ES-I3 (cell line): Measurements from ENCODE around the gene PLVAP.

Experiments
- H3K36me3 ChIP-seq: 2 replicates; pipeline ENCODE4 v1.6.1; 2013; ENCODE audit warnings: mild to moderate bottlenecking, low read length, control low read depth, moderate library complexity; ENCODE audit not compliant: insufficient read depth
- H3K4me1 ChIP-seq: 2 replicates; pipeline ENCODE4 v1.6.1; 2013; ENCODE audit warnings: mild to moderate bottlenecking, control low read depth, low read length; ENCODE audit not compliant: insufficient read depth
- H3K9ac ChIP-seq: 2 replicates; pipeline ENCODE4 v1.6.1; 2013; ENCODE audit warnings: low read depth, mild to moderate bottlenecking, low read length, moderate library complexity
- H3K9me3 ChIP-seq: 2 replicates; pipeline ENCODE4 v1.6.1; 2013; ENCODE audit warnings: mild to moderate bottlenecking, low read length, moderate library complexity; ENCODE audit not compliant: control insufficient read depth, insufficient read depth

PLVAP gene

DNA sequence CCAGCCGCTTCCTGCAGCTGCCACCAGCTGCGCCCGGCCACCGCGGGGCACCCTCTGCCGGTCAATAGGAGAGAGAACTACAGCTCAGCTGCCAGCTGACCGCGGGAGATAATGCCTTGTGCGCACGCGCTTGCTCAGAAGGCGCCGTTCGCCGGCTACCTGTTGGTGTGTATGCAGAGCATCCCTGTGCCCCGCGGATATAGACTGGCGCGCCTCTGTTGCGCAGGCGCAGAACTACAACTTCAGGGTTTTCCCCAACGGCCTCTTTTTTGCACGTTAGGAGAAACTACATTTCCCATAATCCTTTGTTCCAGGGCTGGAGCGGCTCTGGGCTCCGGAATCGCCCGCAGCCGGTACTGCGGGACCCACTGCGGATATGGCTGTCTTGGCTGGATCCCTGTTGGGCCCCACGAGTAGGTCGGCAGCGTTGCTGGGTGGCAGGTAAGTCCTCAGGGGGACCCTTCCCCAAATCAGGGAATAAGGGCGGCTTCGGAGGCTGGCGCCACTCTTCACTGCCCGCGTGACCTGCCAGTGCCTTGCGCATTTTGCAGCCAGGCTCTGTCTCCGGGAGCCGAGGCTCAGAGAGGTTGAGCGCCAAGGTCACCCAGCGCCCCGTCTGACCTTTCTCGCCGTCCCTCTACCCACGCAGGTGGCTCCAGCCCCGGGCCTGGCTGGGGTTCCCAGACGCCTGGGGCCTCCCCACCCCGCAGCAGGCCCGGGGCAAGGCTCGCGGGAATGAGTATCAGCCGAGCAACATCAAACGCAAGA is 71.4 kb downstream of the PLVAP start, which contains the start of gene MRPL34:
TSS of gene MRPL34 (plus strand) at position 356 of the 768 bp plus-strand sequence. CDS start at position 377, 21 bp downstream.
- Histone ChIP-seq H3K9me3 (no peaks in the 10 kb centered on the region), H3K4me1 (peaks cover 10% of the 10 kb centered on the region), H3K36me3 (no peaks in the 10 kb centered on the region), H3K9ac (peak within 1 kb of the TSS; percentile 79)

DNA sequence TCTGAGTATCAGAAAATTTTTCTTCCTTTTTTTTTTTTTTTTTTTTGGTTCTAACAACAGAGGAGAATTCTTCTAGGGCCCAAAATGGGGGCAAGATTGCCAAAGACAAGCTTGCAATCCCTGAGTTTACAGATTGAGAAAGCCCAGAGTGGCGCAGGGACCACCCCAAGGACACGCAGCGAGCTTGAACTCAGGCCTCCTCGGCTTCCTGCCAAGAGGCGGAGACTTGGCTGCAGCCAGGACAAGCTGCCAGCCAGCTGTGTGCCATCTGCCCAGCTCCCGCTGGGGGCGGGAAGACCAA is 72.0 kb downstream of the PLVAP start:
- H3K4me1 ChIP-seq = peaks cover 7% of the 10 kb centered on the region; the same call in 1 of the 2 replicates
- H3K36me3 ChIP-seq = no peaks in the 10 kb centered on the region
- 0 out of 2 replicates have a peak overlapping the region, but pooled peaks have one; percentile 13 for H3K9ac ChIP-seq
- no peaks in the 10 kb centered on the region for H3K9me3 ChIP-seq

DNA sequence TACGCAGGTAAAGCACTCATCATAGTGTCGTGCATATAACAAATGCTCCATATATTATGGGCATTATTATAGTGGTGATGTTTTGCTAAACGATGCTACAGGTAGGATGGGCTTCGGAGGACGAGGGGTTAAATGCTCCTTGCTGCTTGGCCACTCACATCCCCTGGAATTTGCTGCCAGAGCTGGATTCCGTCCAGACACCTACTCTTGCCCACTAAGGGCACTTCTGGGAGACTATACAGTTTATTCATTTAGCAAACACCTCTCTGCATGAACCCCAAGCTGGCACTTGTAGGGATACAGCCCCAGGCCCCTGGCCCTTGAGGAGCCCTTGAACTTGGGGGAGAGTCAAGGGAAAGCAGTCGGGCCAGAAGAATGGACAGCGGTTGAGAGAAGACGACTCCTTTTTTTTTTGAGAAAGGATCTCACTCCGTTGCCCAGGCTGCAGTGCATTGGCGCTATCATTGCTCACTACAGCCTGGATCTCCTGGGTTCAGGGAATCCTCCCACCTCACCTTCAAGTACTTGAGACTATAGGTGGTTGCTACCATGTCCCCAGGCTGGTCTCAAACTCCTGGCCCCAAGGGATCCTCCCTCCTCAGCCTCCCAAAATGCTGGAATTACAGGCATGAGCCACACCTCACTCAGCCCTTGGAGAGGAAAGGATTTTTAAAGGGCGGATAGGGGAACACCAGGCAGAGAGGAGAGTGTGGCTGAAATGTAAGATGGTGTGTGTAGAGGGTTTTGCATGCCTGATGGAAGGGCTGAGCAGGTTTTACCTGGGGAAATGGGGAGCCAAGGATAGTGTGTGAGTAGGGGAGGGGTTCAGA is 72.5 kb downstream of the PLVAP start:
- Histone ChIP-seq H3K9ac (0 out of 2 replicates have a peak overlapping the region, but pooled peaks have one; percentile 13), H3K9me3 (no peaks in the 10 kb centered on the region), H3K4me1 (peaks cover 7% of the 10 kb centered on the region; the same call in 1 of the 2 replicates), H3K36me3 (no peaks in the 10 kb centered on the region)

DNA sequence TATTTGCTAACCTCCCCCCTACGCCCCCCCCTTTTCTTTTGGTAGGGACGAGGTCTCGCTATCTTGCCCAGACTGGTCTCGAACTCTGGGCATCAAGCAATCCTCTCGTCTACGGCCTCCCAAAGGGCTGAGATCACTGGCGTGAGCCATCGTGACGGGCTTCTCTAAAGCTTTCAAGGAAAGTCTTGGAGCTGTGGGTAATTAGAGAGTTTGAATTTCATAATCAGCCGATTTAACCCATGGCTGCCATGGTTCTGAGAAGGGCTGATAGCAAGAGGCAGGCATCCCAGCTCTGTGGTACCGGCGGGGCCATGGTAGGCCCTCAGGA is 73.2 kb downstream of the PLVAP start:
- H3K36me3 ChIP-seq = no peaks in the 10 kb centered on the region
- H3K4me1 ChIP-seq = peaks cover 7% of the 10 kb centered on the region; the same call in 1 of the 2 replicates
- peak overlapping the region; percentile 20; the same call in 1 of the 2 replicates for H3K9ac ChIP-seq

DNA sequence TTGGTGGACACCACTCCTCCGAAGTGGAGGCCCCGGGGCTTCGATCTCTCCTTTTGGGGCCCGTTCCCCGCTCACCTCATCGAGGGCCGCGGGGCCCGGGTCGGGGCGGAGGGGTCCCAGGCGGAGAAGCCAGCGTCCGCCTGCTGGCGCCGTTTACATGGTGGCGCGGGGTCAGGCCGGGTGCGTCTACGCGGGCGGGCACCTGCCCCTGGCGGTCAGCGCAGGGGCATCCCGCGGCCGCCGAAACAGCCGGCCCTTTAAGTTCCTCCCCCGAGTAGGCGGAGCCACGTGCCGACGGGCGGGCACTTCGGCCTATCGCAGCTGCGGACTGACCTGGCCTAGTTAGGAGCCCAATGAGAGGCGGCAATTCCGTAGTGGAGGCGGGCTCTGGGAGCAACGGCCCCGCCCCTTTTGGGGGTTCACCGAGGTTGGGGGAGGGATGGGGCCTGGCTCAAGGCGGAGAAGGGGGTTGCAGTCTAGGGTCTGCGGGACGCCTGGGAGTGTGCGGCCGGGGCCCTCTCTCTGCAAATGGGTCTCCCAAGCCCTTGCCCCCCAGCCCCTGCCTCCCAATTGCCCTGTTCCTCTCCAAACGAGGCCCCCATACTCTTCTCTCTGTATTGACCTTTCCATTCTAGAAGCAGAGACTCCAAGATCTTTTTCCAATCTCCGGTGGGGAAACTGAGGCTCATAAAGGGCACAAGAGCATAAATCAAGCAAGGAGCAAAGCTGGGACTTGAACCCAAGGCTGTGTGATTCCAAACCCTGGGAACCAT is 73.8 kb downstream of the PLVAP start, which contains the start of gene ABHD8:
TSS of gene ABHD8 (minus strand) at position 259 of the 773 bp plus-strand sequence. CDS start 1,809 bp downstream, outside the sequence.
- H3K9ac ChIP-seq = peak within 1 kb of the TSS; percentile 66
- H3K9me3 ChIP-seq = no peaks in the 10 kb centered on the region; the same call in 1 of the 2 replicates
- peaks cover 2% of the 10 kb centered on the region; the same call in 1 of the 2 replicates for H3K36me3 ChIP-seq
- H3K4me1 ChIP-seq = peaks cover 7% of the 10 kb centered on the region; the same call in 1 of the 2 replicates

More for the DNA sequence above, 73.2 kb downstream of the PLVAP start:
- no peaks in the 10 kb centered on the region for H3K9me3 ChIP-seq

DNA sequence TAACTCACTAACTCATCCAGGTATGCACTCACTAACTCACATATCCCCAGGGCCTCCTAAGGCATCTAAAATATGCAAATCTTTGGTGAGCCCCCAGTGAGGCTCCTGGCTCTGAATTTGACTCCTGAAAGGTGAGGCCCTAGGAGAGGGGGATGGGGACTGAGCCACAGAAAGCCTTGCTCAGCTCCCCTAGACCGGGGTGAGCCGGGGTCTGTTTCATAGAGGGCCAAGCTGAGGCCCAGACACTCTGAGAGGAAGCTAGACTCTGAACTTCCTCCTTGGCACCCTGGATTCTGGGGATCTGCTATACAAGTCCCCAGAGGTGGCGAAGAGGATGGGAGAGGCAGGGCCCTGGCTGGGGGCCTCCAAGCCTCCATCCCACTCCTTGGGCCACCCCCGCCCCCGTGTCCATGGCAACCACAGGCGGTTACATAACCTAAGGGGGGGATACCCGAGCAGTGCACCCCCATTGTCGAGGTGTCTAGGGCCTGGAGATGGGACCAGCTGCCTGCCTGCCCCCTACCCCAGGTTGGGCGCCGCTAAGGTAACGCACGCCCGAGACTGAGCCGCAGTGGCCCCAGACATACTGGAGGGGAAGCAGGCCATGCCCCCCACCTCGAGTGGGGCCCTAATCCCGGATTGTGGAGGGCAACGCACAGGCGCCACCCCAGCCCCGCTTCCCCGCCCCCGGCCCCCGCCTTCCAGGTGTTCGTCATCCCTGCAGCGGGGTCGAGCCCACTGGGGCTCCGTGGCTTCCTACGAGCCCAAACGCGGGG is 74.6 kb downstream of the PLVAP start:
- Histone ChIP-seq H3K4me1 (peaks cover 7% of the 10 kb centered on the region; the same call in 1 of the 2 replicates), H3K9ac (peak overlapping the region; percentile 66), H3K9me3 (no peaks in the 10 kb centered on the region; the same call in 1 of the 2 replicates), H3K36me3 (peaks cover 6% of the 10 kb centered on the region; the same call in 1 of the 2 replicates)
